ENCODE results near the gene CD99. TPM values are rescaled to one million over a fixed set of nuclear protein-coding genes. Genes with fewer than 3 reads are reported as not detected.
"Not testable (repeated sequence)": the region's sequence is repeated elsewhere in the genome, so short reads cannot be mapped to it uniquely, and the experiment has no call there.

Gene CD99
- total and polyA plus RNA-seq, 12 donors, result 89.4 to 266 (median 184) TPM

DNA sequence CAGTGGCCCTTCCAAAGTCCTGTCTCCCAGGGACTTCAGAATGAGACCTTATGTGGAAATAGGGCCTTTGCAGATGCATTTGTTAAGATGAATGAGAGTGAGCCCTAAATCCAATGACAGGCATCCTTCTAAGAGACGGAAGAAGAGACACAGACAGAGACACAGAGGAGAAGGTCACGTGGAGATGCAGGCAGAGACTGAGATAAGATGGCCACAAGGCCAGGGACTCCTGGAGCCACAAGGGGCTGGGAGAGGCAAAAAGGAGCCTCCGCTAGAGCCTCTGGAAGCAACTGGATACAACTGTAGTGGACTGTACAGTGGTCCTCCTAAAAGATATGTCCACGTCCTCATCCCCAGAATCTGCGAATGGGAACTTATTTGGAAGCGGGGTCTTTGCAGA is 19.0 kb upstream of the CD99 start:
- H3K36me3 ChIP-seq (replicated peaks in 1 of 2), result no peaks in the 10 kb centered on the region
- H3K4me1 ChIP-seq (replicated peaks in 1 of 2), result no peaks in the 10 kb centered on the region
- no peak for DNase-seq
- TF ChIP-seq, protein P1, sequence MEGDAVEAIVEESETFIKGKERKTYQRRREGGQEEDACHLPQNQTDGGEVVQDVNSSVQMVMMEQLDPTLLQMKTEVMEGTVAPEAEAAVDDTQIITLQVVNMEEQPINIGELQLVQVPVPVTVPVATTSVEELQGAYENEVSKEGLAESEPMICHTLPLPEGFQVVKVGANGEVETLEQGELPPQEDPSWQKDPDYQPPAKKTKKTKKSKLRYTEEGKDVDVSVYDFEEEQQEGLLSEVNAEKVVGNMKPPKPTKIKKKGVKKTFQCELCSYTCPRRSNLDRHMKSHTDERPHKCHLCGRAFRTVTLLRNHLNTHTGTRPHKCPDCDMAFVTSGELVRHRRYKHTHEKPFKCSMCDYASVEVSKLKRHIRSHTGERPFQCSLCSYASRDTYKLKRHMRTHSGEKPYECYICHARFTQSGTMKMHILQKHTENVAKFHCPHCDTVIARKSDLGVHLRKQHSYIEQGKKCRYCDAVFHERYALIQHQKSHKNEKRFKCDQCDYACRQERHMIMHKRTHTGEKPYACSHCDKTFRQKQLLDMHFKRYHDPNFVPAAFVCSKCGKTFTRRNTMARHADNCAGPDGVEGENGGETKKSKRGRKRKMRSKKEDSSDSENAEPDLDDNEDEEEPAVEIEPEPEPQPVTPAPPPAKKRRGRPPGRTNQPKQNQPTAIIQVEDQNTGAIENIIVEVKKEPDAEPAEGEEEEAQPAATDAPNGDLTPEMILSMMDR (IDR thresholded peaks at IDR 0.05), result no peak
- no peak for TF ChIP-seq POLR2A (IDR thresholded peaks at IDR 0.05)
- H3K27ac ChIP-seq, result no peak overlapping the region
- H3K27me3 ChIP-seq, result no peaks in the 10 kb centered on the region
- H3K4me3 ChIP-seq, result no peak overlapping the region
- H3K9me3 ChIP-seq (replicated peaks in 1 of 3), result no peaks in the 10 kb centered on the region
- intact Hi-C loops (cut with DNase I), result no loop called here
- WGBS, 4 donors, result 85 to 93% (median 89%) methylated on average over 6 of the region's 6 CpGs

DNA sequence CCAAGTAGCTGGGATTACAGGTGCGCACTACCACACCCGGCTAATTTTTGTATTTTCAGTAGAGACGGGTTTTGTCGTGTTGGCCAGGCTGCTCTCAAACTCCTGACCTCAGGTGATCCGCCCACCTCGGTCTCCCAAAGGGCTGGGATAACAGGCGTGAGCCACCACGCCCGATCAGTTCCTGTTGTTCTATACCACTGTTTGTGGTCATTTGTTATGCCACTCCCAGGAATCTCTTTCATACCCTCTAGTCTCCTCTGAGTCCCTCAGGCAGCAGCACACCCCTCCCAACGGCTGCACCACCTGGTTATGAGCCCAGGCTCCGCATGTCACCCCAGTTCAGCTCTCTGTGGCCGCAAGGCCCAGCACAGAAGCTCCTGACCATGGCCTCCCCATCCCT is 17.5 kb upstream of the CD99 start:
- H3K4me1 ChIP-seq (replicated peaks in 1 of 2), result no peaks in the 10 kb centered on the region
- no peaks in the 10 kb centered on the region for H3K27me3 ChIP-seq
- no peak overlapping the region for H3K4me3 ChIP-seq
- no peaks in the 10 kb centered on the region for H3K9me3 ChIP-seq (replicated peaks in 1 of 3)
- intact Hi-C loops (cut with DNase I), result no loop called here
- TF ChIP-seq POLR2A (IDR thresholded peaks at IDR 0.05), result no peak
- TF ChIP-seq, protein P1 (IDR thresholded peaks at IDR 0.05), result no peak
- no peak overlapping the region for H3K27ac ChIP-seq
- H3K36me3 ChIP-seq (replicated peaks in 1 of 2), result no peaks in the 10 kb centered on the region
- no peak for DNase-seq
- 84 to 92% (median 87%) methylated on average over 12 of the region's 12 CpGs for WGBS, 4 donors

DNA sequence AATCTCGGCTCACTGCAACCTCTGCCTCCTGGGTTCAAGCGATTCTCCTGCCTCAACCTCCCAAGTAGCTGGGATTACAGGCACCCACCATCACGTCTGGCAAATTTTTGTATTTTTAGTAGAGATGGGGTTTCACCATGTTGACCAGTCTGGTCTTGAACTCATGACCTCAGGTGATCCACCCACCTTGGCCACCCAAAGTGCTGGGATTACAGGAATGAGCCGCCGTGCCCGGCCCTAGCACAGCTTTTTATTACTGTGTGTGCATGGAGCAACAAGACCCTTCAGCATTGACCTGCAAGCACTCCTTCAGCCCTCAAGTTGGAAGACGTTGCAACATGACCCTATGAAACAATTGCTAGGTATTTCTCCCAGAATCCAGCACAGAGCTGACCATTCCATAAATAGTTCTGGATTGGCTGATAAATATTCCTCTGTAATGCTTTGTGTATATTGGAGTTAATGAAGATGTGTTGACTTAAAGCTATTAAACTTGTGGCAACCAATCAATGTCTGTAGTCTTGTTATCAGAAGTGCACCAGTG is 15.4 kb upstream of the CD99 start:
- H3K4me1 ChIP-seq (replicated peaks in 1 of 2); H3K27ac ChIP-seq; H3K9me3 ChIP-seq (replicated peaks in 1 of 3); H3K27me3 ChIP-seq; H3K36me3 ChIP-seq (replicated peaks in 1 of 2); intact Hi-C loops (cut with DNase I); H3K4me3 ChIP-seq; DNase-seq: not testable (repeated sequence)
- 74 to 89% (median 87%) methylated on average over 4 to 7 of the region's 7 CpGs for WGBS, 4 donors

DNA sequence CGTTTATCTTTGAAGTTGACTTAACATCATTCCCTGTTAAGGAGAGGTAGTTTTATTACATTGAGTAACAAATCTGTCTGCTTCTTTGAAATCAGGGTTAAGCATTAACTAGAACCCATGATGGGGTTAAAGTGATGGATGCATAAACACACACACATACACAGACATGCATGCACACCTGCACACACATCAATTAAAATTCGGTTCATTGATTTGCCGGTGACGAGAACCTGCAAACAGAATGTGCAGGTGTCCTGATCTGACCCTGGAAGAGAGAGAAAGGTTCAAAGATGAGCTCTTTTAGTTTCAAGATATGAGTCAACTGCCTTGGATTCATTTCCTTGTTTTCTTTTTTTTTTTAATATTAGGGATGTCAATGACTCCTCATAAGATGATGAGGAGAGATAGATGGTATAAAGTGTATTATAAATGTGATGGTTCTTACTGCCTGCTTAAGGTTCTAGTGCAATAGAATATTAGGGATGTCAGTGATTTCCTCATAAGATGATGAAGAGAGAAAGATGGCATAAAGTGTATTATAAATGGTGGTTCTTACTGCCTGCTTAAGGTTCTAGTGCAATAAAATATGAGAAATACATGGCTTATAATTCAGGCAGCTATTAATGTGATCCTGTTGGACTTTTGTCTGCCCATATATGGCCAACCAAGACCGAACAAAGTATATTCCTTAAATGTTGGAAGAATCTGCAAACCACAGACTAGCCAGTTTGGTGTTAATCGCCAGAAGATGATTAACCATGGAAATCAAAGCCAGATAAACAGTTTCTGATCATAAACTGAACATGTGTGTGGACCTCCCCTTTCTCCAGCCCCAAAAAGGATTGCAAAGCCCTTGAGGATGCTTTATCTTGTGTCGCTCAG is 14.1 kb upstream of the CD99 start:
- WGBS, 4 donors, result 65 to 82% (median 74%) methylated on average over 7 of the region's 7 CpGs
- intact Hi-C loops (cut with DNase I), result no loop called here

More for the DNA sequence above, 14.1 kb upstream of the CD99 start:
- Histone ChIP-seq H3K27ac (no peak overlapping the region), H3K4me3 (no peak overlapping the region), H3K36me3 (replicated peaks in 1 of 2) (no peaks in the 10 kb centered on the region), H3K4me1 (replicated peaks in 1 of 2) (no peaks in the 10 kb centered on the region), H3K9me3 (replicated peaks in 1 of 3) (no peaks in the 10 kb centered on the region), H3K27me3 (no peaks in the 10 kb centered on the region)
- no peak for DNase-seq
- TF ChIP-seq, protein P1 (IDR thresholded peaks at IDR 0.05), result no peak
- no peak for TF ChIP-seq POLR2A (IDR thresholded peaks at IDR 0.05)

Measured in adrenal gland (tissue), 12 donors.